Esophagus squamous epithelium (tissue), 5 donors: Measurements from ENCODE around the gene CPEB3. TPM values are rescaled to one million over a fixed set of nuclear protein-coding genes. Genes with fewer than 3 reads are reported as not detected.

Experiments used
- DNase-seq: peaks from one replicate; lab custom pipeline; 2025; lab: John Stamatoyannopoulos, UW
- H3K27ac ChIP-seq, 4 donors: fragments of 200-600 bp; sonication (generic); one replicate each; pipeline ENCODE4 v1.5.1; 2016 to 2019; ENCODE audit warnings: mild to moderate bottlenecking in 1 of 4
- H3K27me3 ChIP-seq, 4 donors: fragments of 200-600 bp; sonication (generic); 1 replicate in 3 of 4; 2 replicates in 1 of 4; pipeline versions ENCODE4 v1.5.1 to v1.6.0; 2017 to 2021; ENCODE audit warnings: antibody characterized with exemption in 1 of 4
- H3K36me3 ChIP-seq, 3 donors: fragments of 200-600 bp; sonication (generic); one replicate each; pipeline ENCODE4 v1.5.1; 2016 to 2019
- H3K4me1 ChIP-seq, 3 donors: fragments of 200-600 bp; sonication (generic); one replicate each; pipeline ENCODE4 v1.5.1; 2017 to 2019
- H3K4me3 ChIP-seq, 4 donors: fragments of 200-600 bp; sonication (generic); 1 replicate in 3 of 4; 2 replicates in 1 of 4; pipeline ENCODE4 v1.5.1; 2016 to 2019; ENCODE audit warnings: mild to moderate bottlenecking in 2 of 4, moderate library complexity in 1 of 4
- H3K9me3 ChIP-seq, 3 donors: fragments of 200-600 bp; sonication (generic); one replicate each; pipeline ENCODE4 v1.5.1; 2016 to 2019
- CTCF ChIP-seq, 6 experiments: fragments of 450-650 bp in 4 of 6; fragments of 200-600 bp in 2 of 6; sonication (generic) in 2 of 6; IDR thresholded peaks; one replicate each; pipeline ENCODE4 v1.5.1; 2016 to 2019; ENCODE audit warnings: antibody characterized with exemption in 6 of 6, mild to moderate bottlenecking in 4 of 6, moderate library complexity in 4 of 6
- POLR2A ChIP-seq, 4 donors: fragments of 450-650 bp; IDR thresholded peaks; one replicate each; pipeline ENCODE4 v1.6.1; 2017; ENCODE audit warnings: antibody characterized with exemption in 4 of 4, mild to moderate bottlenecking in 4 of 4, moderate library complexity in 3 of 4
- WGBS, 2 donors: methylation state at CpG; one replicate each; pipeline ENCODE4 v1.1.5; 2018; 5-methylcytosine and 5-hydroxymethylcytosine counted together
- intact Hi-C: fragments of 100-400 bp; cut with DNase I; formaldehyde crosslinking; loops from one replicate; pipeline ENCODE4 v1.15.0; 2022
- total RNA-seq, 4 donors: library from RNA; depleted of rRNA; stranded (reverse); fragments of >200 nt; gene quantifications; one replicate each; pipeline ENCODE4 v1.1.0, GENCODE V29; 2016
- donor health status: DM: yes; HTN: yes; CAD: no.

The CPEB3 gene
- total RNA-seq, 4 donors from 2014 or later: 5.5 to 8.8 (median 7.3) TPM

GRCh38 chr10:92024700-92025099 lies 266.2 kb downstream of the CPEB3 start:
- intact Hi-C loops: no loop called here
- H3K9me3 ChIP-seq: no peaks in the 10 kb centered on the region
- 85 to 86% methylated on average over 4 of the region's 4 CpGs for WGBS, 2 donors
- DNase-seq: no peak
- no peak for TF ChIP-seq CTCF (IDR thresholded peaks at IDR 0.05)
- TF ChIP-seq POLR2A (IDR thresholded peaks at IDR 0.05): no peak
- H3K4me1 ChIP-seq: no peaks in the 10 kb centered on the region
- H3K36me3 ChIP-seq: peaks cover 7 to 100% (median 34%) of the 10 kb centered on the region in 3 donors
- no peak overlapping the region for H3K4me3 ChIP-seq
- H3K27me3 ChIP-seq: no peaks in the 10 kb centered on the region
- H3K27ac ChIP-seq: no peak overlapping the region

DNA sequence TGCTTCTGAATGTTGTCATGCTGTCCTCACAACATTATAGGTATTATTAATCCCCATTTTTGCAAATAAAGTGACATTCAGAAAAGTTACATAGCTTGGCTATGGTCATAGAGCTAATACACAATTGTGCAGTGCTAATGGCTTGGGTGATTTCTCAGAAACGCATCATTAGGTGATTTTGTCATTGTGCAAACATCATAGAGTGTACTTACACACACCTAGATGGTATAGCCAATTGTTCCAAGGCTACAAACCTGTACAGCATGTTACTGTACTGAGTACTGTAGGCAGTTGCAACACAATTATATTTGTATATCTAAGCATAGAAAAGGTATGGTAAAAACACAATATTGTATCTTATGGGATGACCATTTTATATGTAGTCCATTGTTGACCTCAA lies 276.3 kb downstream of the CPEB3 start:
- TF ChIP-seq POLR2A (IDR thresholded peaks at IDR 0.05) (no peak), CTCF (IDR thresholded peaks at IDR 0.05) (no peak)
- H3K27ac ChIP-seq: no peak overlapping the region
- H3K27me3 ChIP-seq: no peaks in the 10 kb centered on the region
- no peak for DNase-seq
- no peak overlapping the region for H3K4me3 ChIP-seq
- no peaks in the 10 kb centered on the region for H3K9me3 ChIP-seq
- intact Hi-C loops: no loop called here
- WGBS, 2 donors: 64 to 70% methylated on average over 1 of the region's 1 CpG
- H3K36me3 ChIP-seq: peaks cover 9 to 90% (median 19%) of the 10 kb centered on the region in 3 donors
- no peaks in the 10 kb centered on the region for H3K4me1 ChIP-seq

DNA sequence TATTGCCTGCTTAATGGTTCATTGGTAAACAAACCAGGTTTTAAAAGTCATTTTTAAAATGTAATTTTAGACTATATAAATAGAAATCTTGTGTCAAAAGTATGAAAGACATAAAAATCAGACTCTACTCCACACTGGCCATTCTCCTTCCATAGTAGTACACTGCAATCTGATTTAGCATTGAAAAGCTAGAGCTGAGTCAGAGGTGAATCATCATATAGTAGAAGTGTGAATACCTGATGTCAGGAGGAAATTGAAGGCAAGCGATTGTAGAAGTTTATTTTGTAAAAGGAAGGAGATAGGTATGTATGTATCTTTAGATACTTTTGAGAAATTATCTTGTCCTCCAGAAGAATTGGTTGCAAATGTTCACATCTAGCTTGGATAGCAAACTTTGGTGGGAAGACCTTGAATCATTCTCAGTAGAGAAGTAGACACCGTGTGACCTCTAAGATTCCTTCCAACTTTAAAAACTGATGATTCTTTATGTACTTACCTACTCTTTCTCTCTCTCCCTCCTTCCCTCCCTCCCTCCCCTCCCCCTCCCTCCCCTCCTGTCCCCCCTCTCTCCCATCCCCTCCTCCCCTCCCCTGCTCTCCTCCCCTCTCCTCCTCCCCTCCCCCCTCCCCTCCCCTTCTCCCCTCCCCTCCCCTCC lies 279.2 kb downstream of the CPEB3 start:
- Histone ChIP-seq H3K27ac (no peak overlapping the region), H3K4me3 (no peak overlapping the region), H3K9me3 (no peaks in the 10 kb centered on the region), H3K27me3 (no peaks in the 10 kb centered on the region), H3K4me1 (no peaks in the 10 kb centered on the region), H3K36me3 (peaks cover 0 to 86% (median 17%) of the 10 kb centered on the region in 3 donors)
- WGBS, 2 donors: 51 to 67% methylated on average over 2 of the region's 2 CpGs
- DNase-seq: no peak
- TF ChIP-seq CTCF (IDR thresholded peaks at IDR 0.05) (no peak), POLR2A (IDR thresholded peaks at IDR 0.05) (no peak)
- intact Hi-C loops: no loop called here

- no peak for TF ChIP-seq POLR2A (IDR thresholded peaks at IDR 0.05)
- no peak for TF ChIP-seq CTCF (IDR thresholded peaks at IDR 0.05)
- no peak overlapping the region for H3K27ac ChIP-seq
- H3K4me3 ChIP-seq: no peak overlapping the region
- no peaks in the 10 kb centered on the region for H3K9me3 ChIP-seq
- no peaks in the 10 kb centered on the region for H3K27me3 ChIP-seq
- H3K4me1 ChIP-seq: no peaks in the 10 kb centered on the region
- DNase-seq: no peak
- peaks cover 0 to 84% (median 17%) of the 10 kb centered on the region in 3 donors for H3K36me3 ChIP-seq
- intact Hi-C loops: no loop called here
Measured at GRCh38 chr10:92010047-92010735, 280.7 kb downstream of the CPEB3 start.

DNA sequence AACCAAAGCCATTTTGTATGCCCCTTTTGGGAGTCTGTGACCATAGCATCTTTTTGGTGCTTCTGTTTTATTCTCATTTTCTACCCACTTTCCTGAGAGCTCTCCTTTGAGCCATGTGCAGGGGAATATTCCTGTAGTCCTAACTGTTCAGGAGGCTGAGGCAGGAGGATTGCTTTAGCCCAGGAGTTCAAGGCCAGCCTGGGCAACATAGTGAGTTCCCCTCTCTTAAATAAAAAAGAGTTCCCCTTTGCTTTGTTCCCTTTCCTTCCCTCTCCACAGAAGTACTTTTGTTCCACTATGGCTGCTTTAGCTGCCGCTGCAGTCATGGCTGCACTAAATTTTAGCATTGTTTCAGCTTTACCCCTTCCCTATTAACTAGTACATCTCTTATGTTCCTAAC lies 281.4 kb downstream of the CPEB3 start:
- peaks cover 0 to 84% (median 15%) of the 10 kb centered on the region in 3 donors for H3K36me3 ChIP-seq
- WGBS, 2 donors: 95 to 100% methylated on average over 1 of the region's 1 CpG
- TF ChIP-seq POLR2A (IDR thresholded peaks at IDR 0.05): no peak
- no peaks in the 10 kb centered on the region for H3K9me3 ChIP-seq
- DNase-seq: no peak
- intact Hi-C loops: no loop called here
- no peaks in the 10 kb centered on the region for H3K4me1 ChIP-seq
- no peaks in the 10 kb centered on the region for H3K27me3 ChIP-seq
- no peak overlapping the region for H3K4me3 ChIP-seq
- H3K27ac ChIP-seq: no peak overlapping the region
